Heart left ventricle (tissue), 16 donors: Measurements from ENCODE around the gene SELENOP. TPM values are rescaled to one million over a fixed set of nuclear protein-coding genes. Genes with fewer than 3 reads are reported as not detected.

ENCODE experiments used
- ATAC-seq, 4 donors: fragments of 200-7000 bp; cut with Tn5 transposase; one replicate each; pipeline ENCODE4 v1.9.1; 2020 to 2022; ENCODE audit warnings: moderate library complexity in 4 of 4, mild to moderate bottlenecking in 3 of 4, moderate number of reproducible peaks in 1 of 4
- DNase-seq, 5 donors: peaks; one replicate each; pipeline ENCODE4 v3.0.0-alpha.2; 2020
- H3K27ac ChIP-seq, 12 donors: fragments of 200-600 bp; sonication (generic) in 4 of 12; one replicate each; pipeline versions ENCODE4 v1.5.0 to v1.8.0; 2016 to 2022; ENCODE audit warnings: mild to moderate bottlenecking in 2 of 12
- H3K27me3 ChIP-seq, 9 donors: fragments of 200-600 bp; sonication (generic) in 2 of 9; one replicate each; pipeline versions ENCODE4 v1.5.1 to v1.8.0; 2016 to 2022; ENCODE audit warnings: mild to moderate bottlenecking in 3 of 9
- H3K36me3 ChIP-seq, 9 donors: fragments of 200-600 bp; sonication (generic) in 2 of 9; one replicate each; pipeline versions ENCODE4 v1.5.0 to v1.8.0; 2018 to 2022; ENCODE audit warnings: mild to moderate bottlenecking in 2 of 9
- H3K4me1 ChIP-seq, 12 donors: fragments of 200-600 bp; sonication (generic) in 4 of 12; one replicate each; pipeline versions ENCODE4 v1.5.0 to v1.8.0; 2016 to 2022; ENCODE audit warnings: mild to moderate bottlenecking in 3 of 12
- H3K4me3 ChIP-seq, 12 donors: fragments of 200-600 bp; sonication (generic) in 4 of 12; one replicate each; pipeline versions ENCODE4 v1.5.0 to v1.8.0; 2017 to 2022; ENCODE audit warnings: mild to moderate bottlenecking in 9 of 12, moderate library complexity in 4 of 12
- H3K9me3 ChIP-seq, 12 donors: fragments of 200-600 bp; sonication (generic) in 4 of 12; one replicate each; pipeline versions ENCODE4 v1.5.0 to v1.8.0; 2016 to 2022; ENCODE audit warnings: mild to moderate bottlenecking in 1 of 12
- POLR2A ChIP-seq, 2 donors: fragments of 450-650 bp; IDR thresholded peaks; one replicate each; pipeline ENCODE4 v1.6.1; 2017; ENCODE audit warnings: antibody characterized with exemption in 2 of 2, mild to moderate bottlenecking in 2 of 2, moderate library complexity in 2 of 2
- WGBS, 4 donors: extraction: QIAGEN DNeasy Blood & Tissue Kit in 2 of 4; methylation state at CpG; one replicate each; pipeline versions ENCODE4 v1.1.5 to v1.1.7; 2013 to 2018; 5-methylcytosine and 5-hydroxymethylcytosine counted together
- intact Hi-C, 10 donors: fragments of 100-400 bp; cut with DNase I; formaldehyde crosslinking; loops; one replicate each; pipeline versions ENCODE4 v1.11.1 to v1.14.2; 2022
- polyA plus RNA-seq, 2 donors: library from polyadenylated mRNA; stranded (reverse); fragments of 200-250 nt; gene quantifications; one replicate each; pipeline ENCODE4 v1.2.3, GENCODE V29; 2013
- total RNA-seq, 9 donors: library from RNA; depleted of rRNA in 2 of 9; stranded (reverse); fragments of >200 nt in 2 of 9; fragmentation: NEBNext Ultra II Directional in 3 of 9; extraction: Animal tissue kit (Norgen Biotek cat#: 25700) in 3 of 9; gene quantifications; one replicate each; pipeline versions ENCODE4 v1.1.0 to v1.2.4, GENCODE V29; 2016 to 2023
- TF ChIP-seq, protein P1 (sequence below), 12 donors: fragments of 200-600 bp; sonication (generic) in 4 of 12; IDR thresholded peaks; one replicate each; pipeline versions ENCODE4 v1.5.0 to v1.8.0; 2018 to 2022; ENCODE audit warnings: antibody characterized with exemption in 12 of 12, mild to moderate bottlenecking in 5 of 12
- donor health status: ischemic (EF 13 %, LVEDD 7.1; RV severe dilation, severe dysfunction).
- donor health status: healthy with polysubstance abuse.
- donor health status: DM: no; HTN: yes; CAD: no.
- donor health status: DM: no; HTN: no; CAD: no.
- donor health status: ischemic (EF 25% LVEDD 6.9; RV normal size, moderate dysfunction).
- donor health status: ischemic (EF 25% LVEDD 5.7; RV mildly dilated, moderate dysfunction).
- donor health status: healthy.
- donor health status: DM: yes; HTN: yes; CAD: no.
- donor health status: ischemic (EF 35%, LVEDD 5.7; RV mildly dilated, moderate dysfunction).
- donor health status: nonischemic (EF 11% LVEDD 7.7; RV severe dilation, severe dysfunction).
- donor health status: DM: yes; HTN: yes; CAD: no.
- donor health status: PGD.
- donor health status: ischemic (EF 29% LVEDD 5.4; RV normal size, mild dysfunction).
- donor health status: nonischemic (EF 23%, LVEDD 6.1; RV moderate dilation, normal function).

Gene SELENOP
- total and polyA plus RNA-seq, 11 donors, result 53.3 to 547 (median 194) TPM

DNA sequence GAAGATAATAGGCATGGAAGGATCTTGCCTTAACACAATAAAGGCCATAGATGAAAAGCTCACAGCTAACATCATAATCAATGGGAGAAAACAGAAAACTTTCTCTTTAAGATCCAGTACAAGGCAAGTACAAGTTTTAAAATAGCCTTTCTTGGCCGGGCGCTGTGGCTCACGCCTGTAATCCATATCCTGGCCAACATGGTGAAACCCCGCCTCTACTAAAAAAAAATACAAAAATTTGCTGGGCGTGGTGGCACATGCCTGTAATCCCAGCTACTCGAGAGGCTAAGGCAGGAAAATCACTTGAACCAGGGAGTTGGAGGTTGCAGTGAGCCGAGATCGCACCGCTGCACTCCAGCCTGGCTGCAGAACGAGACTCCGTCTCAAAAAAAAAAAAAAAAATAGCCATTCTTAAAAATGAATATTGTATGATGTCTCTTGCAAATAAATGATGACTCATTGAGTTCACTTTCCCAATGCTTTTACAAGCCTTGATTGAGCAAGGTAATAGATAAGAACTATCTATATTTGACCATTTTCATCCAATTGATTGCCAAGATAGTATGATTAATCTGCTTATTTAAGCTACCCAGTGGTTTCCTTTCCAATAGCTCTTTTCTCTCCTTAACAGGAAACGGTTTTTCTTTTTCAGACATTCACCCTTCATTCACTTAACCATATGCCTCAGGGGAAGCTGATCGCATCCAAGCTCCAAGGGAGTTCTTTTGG lies 39.3 kb downstream of the SELENOP start:
- H3K4me3 ChIP-seq, result peak overlapping the region in 9 of 12 donors; percentile 15 to 38 (median 19)
- peaks cover 0 to 4% (median 0%) of the 10 kb centered on the region in 12 donors for H3K4me1 ChIP-seq
- no peaks in the 10 kb centered on the region for H3K36me3 ChIP-seq
- intact Hi-C loops, result loop anchor here in 5 of 10 donors (2.0 to 10.0 kb wide), 4 partner anchors 112 to 915 kb away; no protein-coding TSS in a partner anchor
- H3K27me3 ChIP-seq, result no peaks in the 10 kb centered on the region
- TF ChIP-seq POLR2A (IDR thresholded peaks at IDR 0.05), result no peak
- TF ChIP-seq, protein P1, sequence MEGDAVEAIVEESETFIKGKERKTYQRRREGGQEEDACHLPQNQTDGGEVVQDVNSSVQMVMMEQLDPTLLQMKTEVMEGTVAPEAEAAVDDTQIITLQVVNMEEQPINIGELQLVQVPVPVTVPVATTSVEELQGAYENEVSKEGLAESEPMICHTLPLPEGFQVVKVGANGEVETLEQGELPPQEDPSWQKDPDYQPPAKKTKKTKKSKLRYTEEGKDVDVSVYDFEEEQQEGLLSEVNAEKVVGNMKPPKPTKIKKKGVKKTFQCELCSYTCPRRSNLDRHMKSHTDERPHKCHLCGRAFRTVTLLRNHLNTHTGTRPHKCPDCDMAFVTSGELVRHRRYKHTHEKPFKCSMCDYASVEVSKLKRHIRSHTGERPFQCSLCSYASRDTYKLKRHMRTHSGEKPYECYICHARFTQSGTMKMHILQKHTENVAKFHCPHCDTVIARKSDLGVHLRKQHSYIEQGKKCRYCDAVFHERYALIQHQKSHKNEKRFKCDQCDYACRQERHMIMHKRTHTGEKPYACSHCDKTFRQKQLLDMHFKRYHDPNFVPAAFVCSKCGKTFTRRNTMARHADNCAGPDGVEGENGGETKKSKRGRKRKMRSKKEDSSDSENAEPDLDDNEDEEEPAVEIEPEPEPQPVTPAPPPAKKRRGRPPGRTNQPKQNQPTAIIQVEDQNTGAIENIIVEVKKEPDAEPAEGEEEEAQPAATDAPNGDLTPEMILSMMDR (IDR thresholded peaks at IDR 0.05), result no peak
- H3K9me3 ChIP-seq, result peaks cover 0 to 4% (median 0%) of the 10 kb centered on the region in 12 donors
- 47 to 74% (median 49%) methylated on average over 13 of the region's 13 CpGs for WGBS, 4 donors
- peak in 1 of 5 donors; percentile 23 for DNase-seq
- no peak overlapping the region for H3K27ac ChIP-seq
- ATAC-seq, result peak in 1 of 4 donors; percentile 68

DNA sequence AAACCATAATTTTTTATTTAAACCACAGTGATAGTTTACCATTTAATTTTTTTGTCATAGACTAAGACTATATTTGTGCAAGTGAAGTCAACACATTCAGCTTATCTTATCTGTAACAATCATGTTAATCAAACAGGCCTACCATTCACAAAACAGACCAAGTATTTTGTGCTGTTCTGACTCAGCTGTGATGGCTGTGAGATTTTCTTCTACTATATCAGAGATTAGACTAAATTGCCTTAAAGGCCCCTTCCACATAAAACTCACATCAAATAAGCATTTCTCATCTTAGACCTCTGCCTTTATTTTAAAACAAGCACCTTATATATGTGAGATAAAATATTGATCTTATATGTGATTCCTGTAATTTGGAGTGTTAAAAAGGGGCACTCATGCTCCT lies 41.7 kb downstream of the SELENOP start:
- intact Hi-C loops, result loop anchor here in 4 of 10 donors (5.0 to 10.0 kb wide), 3 partner anchors 115 to 913 kb away; no protein-coding TSS in a partner anchor
- ATAC-seq, result no peak
- Histone ChIP-seq H3K36me3 (no peaks in the 10 kb centered on the region), H3K27ac (no peak overlapping the region), H3K9me3 (peaks cover 0 to 4% (median 0%) of the 10 kb centered on the region in 12 donors), H3K4me3 (no peak overlapping the region), H3K4me1 (peaks cover 0 to 4% (median 0%) of the 10 kb centered on the region in 12 donors), H3K27me3 (no peaks in the 10 kb centered on the region)
- no peak for DNase-seq
- TF ChIP-seq POLR2A (IDR thresholded peaks at IDR 0.05), result no peak
- TF ChIP-seq, protein P1 (IDR thresholded peaks at IDR 0.05), result no peak

DNA sequence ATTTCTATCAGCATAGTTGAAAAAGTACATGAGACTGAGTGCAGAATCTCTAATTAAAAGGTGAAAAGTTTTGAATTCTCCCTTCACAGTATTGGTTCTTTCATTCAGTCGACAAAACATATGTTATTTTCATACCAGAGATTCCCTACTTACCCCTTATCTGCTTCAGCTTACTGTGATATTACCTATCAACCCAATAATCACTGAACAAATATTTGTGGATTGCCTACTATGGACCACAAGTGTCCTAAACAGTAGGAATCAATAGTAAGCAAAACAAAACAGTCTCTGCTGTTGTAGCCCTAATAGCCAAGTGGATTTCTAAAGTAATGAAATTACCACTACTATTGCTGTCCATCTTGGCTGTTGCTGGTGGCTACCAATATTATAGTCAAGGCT lies 43.6 kb downstream of the SELENOP start:
- TF ChIP-seq, protein P1 (IDR thresholded peaks at IDR 0.05), result no peak
- TF ChIP-seq POLR2A (IDR thresholded peaks at IDR 0.05), result no peak
- H3K4me3 ChIP-seq, result no peak overlapping the region
- H3K36me3 ChIP-seq, result no peaks in the 10 kb centered on the region
- 29 to 36% (median 32%) methylated on average over 1 of the region's 1 CpG for WGBS, 4 donors
- no peak for ATAC-seq
- peaks cover 0 to 4% (median 0%) of the 10 kb centered on the region in 12 donors for H3K4me1 ChIP-seq
- intact Hi-C loops, result loop anchor here (5.0 to 10.0 kb wide), 10 partner anchors 127 to 911 kb away; partner anchors contain the start of genes GHR (in 8 of the 10) and FBXO4 (in 3 of the 10)
- H3K27me3 ChIP-seq, result no peaks in the 10 kb centered on the region
- peaks cover 0 to 4% (median 0%) of the 10 kb centered on the region in 12 donors for H3K9me3 ChIP-seq
- DNase-seq, result no peak
- H3K27ac ChIP-seq, result no peak overlapping the region

DNA sequence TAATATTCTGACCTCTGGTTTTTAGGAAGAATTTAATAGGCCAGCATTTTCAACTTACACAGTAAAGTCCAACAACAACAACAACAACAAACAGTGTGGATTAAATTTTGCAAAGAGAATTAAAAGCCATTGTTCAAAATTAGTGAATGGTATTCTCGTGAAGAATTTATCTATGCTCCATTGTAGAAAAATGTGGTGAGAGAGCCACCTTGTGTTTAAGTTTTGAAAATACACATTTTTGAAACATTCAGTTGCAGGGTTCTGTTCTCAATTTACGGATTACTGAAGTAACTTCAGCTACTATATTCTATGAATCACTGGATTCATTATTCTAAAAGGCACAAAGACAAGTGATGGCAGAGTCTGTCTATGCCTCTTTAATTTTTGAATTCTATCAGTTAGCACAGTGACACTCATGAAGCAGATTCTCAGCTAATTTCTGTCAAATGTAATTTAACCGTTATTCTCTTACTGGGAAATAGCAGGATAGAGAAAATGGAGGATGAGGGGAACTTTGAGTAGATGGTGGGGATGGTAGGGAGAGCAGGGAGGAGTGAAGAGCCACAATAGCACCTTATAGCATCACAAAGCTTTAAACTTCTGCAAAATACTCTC lies 44.1 kb downstream of the SELENOP start:
- TF ChIP-seq, protein P1 (IDR thresholded peaks at IDR 0.05), result peak; percentile 27 to 71 (median 58)
- TF ChIP-seq POLR2A (IDR thresholded peaks at IDR 0.05), result no peak
- H3K9me3 ChIP-seq, result peaks cover 0 to 4% (median 0%) of the 10 kb centered on the region in 12 donors
- ATAC-seq (peak in 1 of 4 donors; percentile 52), DNase-seq (no peak)
- no peak overlapping the region for H3K4me3 ChIP-seq
- intact Hi-C loops, result loop anchor here (2.0 to 10.0 kb wide), 11 partner anchors 127 to 911 kb away; partner anchors contain the start of genes GHR (in 8 of the 10) and FBXO4 (in 3 of the 10)
- no peaks in the 10 kb centered on the region for H3K27me3 ChIP-seq
- H3K4me1 ChIP-seq, result peaks cover 0 to 4% (median 0%) of the 10 kb centered on the region in 12 donors
- no peaks in the 10 kb centered on the region for H3K36me3 ChIP-seq
- no peak overlapping the region for H3K27ac ChIP-seq
- 37 to 48% (median 39%) methylated on average over 3 of the region's 3 CpGs for WGBS, 4 donors
